ENCODE data around the gene RAB2B. TPM values are rescaled to one million over a fixed set of nuclear protein-coding genes. Genes with fewer than 3 reads are reported as not detected.

Gene RAB2B
- total RNA-seq (2022) (22.8 and 23.3 TPM in 2 replicates), Bru-seq, nascent RNA (percentile 80 among the genes with signal in this experiment), BruChase-seq, experiment 1, labeled RNA remaining after a 6-hour chase (percentile 91 among the genes with signal in this experiment), BruChase-seq, experiment 2, labeled RNA remaining after a 2-hour chase (percentile 92 among the genes with signal in this experiment)
- long read RNA-seq, partial matches to known transcripts: 0 of 2 reads
- long read RNA-seq, other reads (novel, unspliced or antisense): 1 of 2 reads

DNA sequence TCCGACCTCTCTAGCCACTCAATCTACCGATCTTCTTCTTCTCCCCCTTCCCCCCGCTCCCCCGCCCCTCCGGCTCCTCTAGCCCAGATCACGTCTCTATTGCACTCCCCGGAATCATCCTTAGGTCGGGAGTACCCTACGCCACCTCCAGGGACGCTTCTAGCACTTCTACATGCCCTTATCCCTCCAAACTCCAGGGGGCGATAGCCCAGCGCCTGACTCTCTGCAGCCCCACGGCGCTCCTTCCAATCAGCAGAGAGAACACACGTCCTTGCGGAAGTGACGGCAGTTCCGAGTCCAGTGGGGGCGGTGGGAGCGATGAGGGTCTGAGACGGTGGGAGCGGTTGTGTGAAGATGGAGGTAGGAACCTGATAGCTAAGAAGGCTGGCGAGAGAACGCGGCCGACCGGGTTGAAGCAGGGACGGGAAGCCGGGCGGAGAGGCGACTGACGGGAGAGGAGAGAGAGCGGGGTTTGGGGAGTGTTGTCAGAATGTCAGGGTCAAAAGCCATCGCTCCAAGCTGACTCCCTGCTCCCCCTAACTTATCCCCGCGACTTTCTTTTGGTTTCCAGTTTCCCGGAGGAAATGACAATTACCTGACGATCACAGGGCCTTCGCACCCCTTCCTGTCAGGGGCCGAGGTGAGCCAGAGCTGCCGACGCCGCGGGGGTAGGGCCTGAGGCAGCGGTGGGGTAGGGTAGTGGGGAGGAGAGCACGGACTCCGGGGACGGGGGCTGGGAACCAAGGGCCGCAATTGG lies at the start of gene RAB2B, which contains the start of gene TOX4:
TSS of gene RAB2B (minus strand) at position 35 of the 757 bp plus-strand sequence. CDS start 87 bp downstream, outside the sequence.
TSS of gene TOX4 (plus strand) at position 271 of the 757 bp plus-strand sequence. CDS start at position 355, 84 bp downstream.
- TF ChIP-seq, protein P1, sequence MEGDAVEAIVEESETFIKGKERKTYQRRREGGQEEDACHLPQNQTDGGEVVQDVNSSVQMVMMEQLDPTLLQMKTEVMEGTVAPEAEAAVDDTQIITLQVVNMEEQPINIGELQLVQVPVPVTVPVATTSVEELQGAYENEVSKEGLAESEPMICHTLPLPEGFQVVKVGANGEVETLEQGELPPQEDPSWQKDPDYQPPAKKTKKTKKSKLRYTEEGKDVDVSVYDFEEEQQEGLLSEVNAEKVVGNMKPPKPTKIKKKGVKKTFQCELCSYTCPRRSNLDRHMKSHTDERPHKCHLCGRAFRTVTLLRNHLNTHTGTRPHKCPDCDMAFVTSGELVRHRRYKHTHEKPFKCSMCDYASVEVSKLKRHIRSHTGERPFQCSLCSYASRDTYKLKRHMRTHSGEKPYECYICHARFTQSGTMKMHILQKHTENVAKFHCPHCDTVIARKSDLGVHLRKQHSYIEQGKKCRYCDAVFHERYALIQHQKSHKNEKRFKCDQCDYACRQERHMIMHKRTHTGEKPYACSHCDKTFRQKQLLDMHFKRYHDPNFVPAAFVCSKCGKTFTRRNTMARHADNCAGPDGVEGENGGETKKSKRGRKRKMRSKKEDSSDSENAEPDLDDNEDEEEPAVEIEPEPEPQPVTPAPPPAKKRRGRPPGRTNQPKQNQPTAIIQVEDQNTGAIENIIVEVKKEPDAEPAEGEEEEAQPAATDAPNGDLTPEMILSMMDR (IDR thresholded peaks at IDR 0.05; ENCODE audit: unreplicated experiment): peak; percentile 90
- ChIA-PET CTCF (interaction anchor here (0.5 to 6.4 kb wide), 25 partner anchors 11 to 618 kb away, joined by 3 to 57 read pairs (median 4); partner anchors contain the start of genes CHD8 and METTL3), POLR2A (interaction anchor here (0.7 to 4.6 kb wide), 22 partner anchors 10 to 212 kb away, joined by 3 to 73 read pairs (median 5); partner anchors contain the start of genes CHD8, METTL3 and SUPT16H)
- no TSS peak for BruUV-seq (replicated peaks)
- peaks cover 25% of the 10 kb centered on the region for H3K36me3 Mint-ChIP-seq (ENCODE audit: insufficient read depth, unreplicated experiment)
- peak within 1 kb of the TSS; percentile 87 for H3K4me3 Mint-ChIP-seq (ENCODE audit: unreplicated experiment)
- no peaks in the 10 kb centered on the region for H3K4me1 Mint-ChIP-seq (ENCODE audit: insufficient read depth, unreplicated experiment)
- no peaks in the 10 kb centered on the region for H3K27me3 Mint-ChIP-seq (ENCODE audit: insufficient read depth, unreplicated experiment)
- intact Hi-C loops (cut with micrococcal nuclease): loop anchor here (1.0 to 5.0 kb wide), 2 partner anchors 21 to 80 kb away; partner anchors contain the start of gene CHD8
- no peaks in the 10 kb centered on the region for H3K9me3 Mint-ChIP-seq (ENCODE audit: unreplicated experiment)
- peak within 1 kb of the TSS; percentile 98 for H3K27ac Mint-ChIP-seq (ENCODE audit: low read depth, unreplicated experiment)
- peak; percentile 99 for DNase-seq (ENCODE audit: unreplicated experiment)

GRCh38 chr14:21525962-21526671 lies 49.4 kb upstream of the RAB2B start, which contains the start of gene SALL2:
Gene SALL2 (minus strand): TSS chr14:21526346. CDS start chr14:21526127, 219 bp downstream.
- Mint-ChIP-seq H3K4me3 (ENCODE audit: unreplicated experiment) (peak within 1 kb of the TSS; percentile 33), H3K27ac (ENCODE audit: low read depth, unreplicated experiment) (no peak within 1 kb of the TSS), H3K9me3 (ENCODE audit: unreplicated experiment) (no peaks in the 10 kb centered on the region), H3K36me3 (ENCODE audit: insufficient read depth, unreplicated experiment) (no peaks in the 10 kb centered on the region), H3K4me1 (ENCODE audit: insufficient read depth, unreplicated experiment) (no peaks in the 10 kb centered on the region), H3K27me3 (ENCODE audit: insufficient read depth, unreplicated experiment) (peaks cover 22% of the 10 kb centered on the region)
- DNase-seq (ENCODE audit: unreplicated experiment): no peak
- ChIA-PET CTCF (interaction anchor here (1.6 to 2.5 kb wide), 3 partner anchors 16 to 31 kb away, joined by 3 to 12 read pairs (median 5); partner anchors contain the start of gene METTL3), POLR2A (interaction anchor here (1.6 to 2.2 kb wide), 2 partner anchors 13 to 15 kb away, joined by 6 to 12 read pairs; partner anchors contain the start of gene METTL3)
- TF ChIP-seq, protein P1 (IDR thresholded peaks at IDR 0.05; ENCODE audit: unreplicated experiment): no peak
- BruUV-seq (replicated peaks): no TSS peak
- intact Hi-C loops (cut with micrococcal nuclease): no loop called here

DNA sequence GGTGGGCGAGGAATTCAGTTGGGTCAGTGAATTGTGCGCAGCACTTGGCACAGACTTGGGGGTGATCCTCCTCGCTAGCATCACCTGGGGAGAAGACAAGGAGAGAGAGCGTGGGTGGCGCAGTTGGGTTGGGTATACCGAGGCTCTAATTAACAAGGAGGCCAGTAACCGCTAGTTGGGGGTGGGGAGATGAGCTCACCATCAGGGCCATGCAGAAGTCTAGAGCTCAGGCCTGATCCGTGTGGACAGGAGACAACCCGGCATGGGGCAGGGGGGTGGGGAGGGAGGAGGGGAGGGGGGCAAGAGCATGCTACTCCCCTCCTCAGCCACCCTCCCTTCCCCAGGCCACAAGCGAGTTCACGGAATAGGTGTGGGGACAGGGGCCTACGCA lies 48.8 kb upstream of the RAB2B start:
- DNase-seq (ENCODE audit: unreplicated experiment): no peak
- TF ChIP-seq, protein P1 (IDR thresholded peaks at IDR 0.05; ENCODE audit: unreplicated experiment): no peak
- Mint-ChIP-seq H3K27me3 (ENCODE audit: insufficient read depth, unreplicated experiment) (peaks cover 22% of the 10 kb centered on the region), H3K4me3 (ENCODE audit: unreplicated experiment) (peak overlapping the region; percentile 33), H3K36me3 (ENCODE audit: insufficient read depth, unreplicated experiment) (no peaks in the 10 kb centered on the region), H3K9me3 (ENCODE audit: unreplicated experiment) (no peaks in the 10 kb centered on the region), H3K4me1 (ENCODE audit: insufficient read depth, unreplicated experiment) (no peaks in the 10 kb centered on the region), H3K27ac (ENCODE audit: low read depth, unreplicated experiment) (no peak overlapping the region)
- ChIA-PET CTCF (interaction anchor here (1.6 to 2.5 kb wide), 3 partner anchors 15 to 32 kb away, joined by 3 to 12 read pairs (median 5); partner anchors contain the start of gene METTL3), POLR2A (interaction anchor here (1.6 to 2.2 kb wide), 2 partner anchors 12 to 14 kb away, joined by 6 to 12 read pairs; partner anchors contain the start of gene METTL3)
- intact Hi-C loops (cut with micrococcal nuclease): no loop called here
- BruUV-seq (replicated peaks): no TSS peak
